OCI-LY1 (cell line): ENCODE data around the gene VDAC1.

Source experiments
- CTCF ChIP-seq: fragments of 200-600 bp; sonication (generic), shearing (Covaris generic); IDR thresholded peaks from 2 replicates; pipeline ENCODE4 v1.5.1; 2017; ENCODE audit warnings: mild to moderate bottlenecking, antibody characterized with exemption, low read length, moderate library complexity, mixed read lengths
- EZH2 ChIP-seq: fragments of 200-600 bp; sonication (generic), shearing (Covaris generic); IDR thresholded peaks from 2 replicates; pipeline ENCODE4 v1.8.0; 2017; ENCODE audit warnings: borderline replicate concordance, mixed run types, mild to moderate bottlenecking, antibody characterized with exemption, low read length, moderate library complexity, mixed read lengths

- TF ChIP-seq CTCF (no peak), EZH2 (no peak)
These were observed 26.9 kb downstream of the VDAC1 start for GRCh38 chr5:133977858-133978257.
